HepG2 (cell line): ENCODE measurements around the gene KRT73. TPM values are rescaled to one million over a fixed set of nuclear protein-coding genes. Genes with fewer than 3 reads are reported as not detected.

ENCODE experiments used
- ATAC-seq: fragments of 200-7000 bp; cut with Tn5 transposase; 3 replicates; pipeline ENCODE4 v1.9.1; 2020; ENCODE audit warnings: mild to moderate bottlenecking, moderate library complexity
- BruUV-seq: library from RNA; stranded (reverse); fragments of 400-500 nt; replicated peaks from 2 replicates; lab custom pipeline; 2021; lab: Mats Ljungman, UMichigan
- CTCF ChIA-PET: fragments of 300-600 bp; formaldehyde crosslinking; extraction: SDS; loops from one replicate; lab custom pipeline; 2021; ENCODE audit warnings: low total read pairs, inconsistent platforms, low intra/inter-chr PET ratio; lab: Yijun Ruan, JAX
- POLR2A ChIA-PET: fragments of 350-600 bp; sonication (Branson Sonifier 250); formaldehyde crosslinking; loops from one replicate; lab custom pipeline; 2020; ENCODE audit warnings: antibody characterized with exemption, inconsistent platforms; lab: Yijun Ruan, JAX
- DNase-seq: peaks from one replicate; pipeline ENCODE4 v3.0.0-alpha.2; 2015; ENCODE audit warnings: low spot score
- FAIRE-seq: peaks from 3 replicates; lab custom pipeline; 2011; peaks lifted over from hg19 to GRCh38; lab: Jason Lieb, UNC
- H2AFZ ChIP-seq: one replicate; pipeline ENCODE4 v1.6.1; 2011; ENCODE audit warnings: low read length, inconsistent platforms
- H3K27ac ChIP-seq: fragments of 300-600 bp; 3 replicates; pipeline ENCODE4 v1.8.0; 2011; ENCODE audit warnings: mixed run types, mild to moderate bottlenecking, mixed read lengths, low read length, inconsistent platforms; ENCODE audit not compliant: insufficient read depth; ENCODE audit errors: extremely low read length
- H3K27me3 ChIP-seq, 2 experiments: fragments of 200-600 bp in 1 of 2; 2 replicates in 1 of 2; 3 replicates in 1 of 2; pipeline versions ENCODE4 v1.6.0 to v1.8.0; 2011; ENCODE audit warnings: low read length in 2 of 2, mild to moderate bottlenecking in 2 of 2, moderate library complexity in 2 of 2, inconsistent platforms in 1 of 2; ENCODE audit not compliant: insufficient read depth in 2 of 2, control insufficient read depth in 1 of 2
- H3K36me3 ChIP-seq, 2 experiments: fragments of 200-600 bp in 1 of 2; replicated peaks in 1 of 2; 2 replicates in 1 of 2; 3 replicates in 1 of 2; pipeline versions ENCODE4 v1.5.1 to v1.8.0; 2011; ENCODE audit warnings: low read length in 2 of 2, inconsistent platforms in 1 of 2; ENCODE audit not compliant: insufficient read depth in 2 of 2, control insufficient read depth in 1 of 2
- H3K4me1 ChIP-seq: 2 replicates; pipeline ENCODE4 v1.5.1; 2012; ENCODE audit warnings: low read length, inconsistent platforms; ENCODE audit not compliant: insufficient read depth
- H3K4me2 ChIP-seq: 2 replicates; pipeline ENCODE4 v1.6.0; 2011; ENCODE audit warnings: low read depth, low read length, inconsistent platforms
- H3K4me3 ChIP-seq, 3 experiments: fragments of 200-600 bp in 1 of 3; sonication (generic), shearing (Covaris generic) in 1 of 3; replicated peaks in 1 of 3; 2 replicates each; pipeline ENCODE4 v1.5.1; 2011 to 2016; ENCODE audit warnings: low read length in 3 of 3, inconsistent platforms in 2 of 3, low read depth in 2 of 3, mild to moderate bottlenecking in 2 of 3, control low read depth in 1 of 3, mixed read lengths in 1 of 3; ENCODE audit not compliant: insufficient read depth in 1 of 3
- H3K79me2 ChIP-seq: one replicate; pipeline ENCODE4 v1.6.1; 2011; ENCODE audit warnings: low read length, inconsistent platforms; ENCODE audit not compliant: insufficient read depth
- H3K9ac ChIP-seq: 2 replicates; pipeline ENCODE4 v1.6.0; 2011; ENCODE audit warnings: mild to moderate bottlenecking, low read depth, low read length, inconsistent platforms; ENCODE audit not compliant: insufficient read depth
- H3K9me3 ChIP-seq: 2 replicates; pipeline ENCODE4 v1.5.1; 2012; ENCODE audit warnings: mild to moderate bottlenecking, low read length
- H4K20me1 ChIP-seq: 2 replicates; pipeline ENCODE4 v1.6.0; 2011; ENCODE audit warnings: inconsistent platforms, mild to moderate bottlenecking, low read length, moderate library complexity; ENCODE audit not compliant: insufficient read depth
- ARNTL ChIP-seq: sonication (generic); formaldehyde crosslinking; IDR thresholded peaks from 2 replicates; pipeline ENCODE4 v1.4.0; 2020; ENCODE audit warnings: mild to moderate bottlenecking, missing genetic modification reagents
- CEBPG ChIP-seq: IDR thresholded peaks from 2 replicates; pipeline ENCODE4 v1.6.1; 2016
- ERF ChIP-seq: IDR thresholded peaks from 2 replicates; pipeline ENCODE4 v1.6.1; 2018; ENCODE audit warnings: missing biosample characterization, missing genetic modification reagents
- ETV5 ChIP-seq: IDR thresholded peaks from 2 replicates; pipeline ENCODE4 v1.6.1; 2018; ENCODE audit warnings: missing biosample characterization, missing genetic modification reagents, inconsistent platforms, borderline replicate concordance
- HNF4G ChIP-seq, 2 experiments: sonication (generic) in 1 of 2; formaldehyde crosslinking in 1 of 2; IDR thresholded peaks; 2 replicates each; pipeline versions ENCODE4 v1.4.0 to v1.6.1; 2011 to 2020; ENCODE audit warnings: borderline replicate concordance in 2 of 2, low read depth in 2 of 2, mild to moderate bottlenecking in 2 of 2, low read length in 1 of 2, missing genetic modification reagents in 1 of 2, moderate library complexity in 1 of 2
- PHF20 ChIP-seq: sonication (generic); formaldehyde crosslinking; IDR thresholded peaks from 2 replicates; pipeline ENCODE4 v1.5.0; 2020; ENCODE audit warnings: mild to moderate bottlenecking, missing genetic modification reagents
- REL ChIP-seq: sonication (generic); formaldehyde crosslinking; conservative IDR thresholded peaks from 2 replicates; pipeline ENCODE4 v1.8.0; 2022; ENCODE audit warnings: mild to moderate bottlenecking, missing genetic modification reagents, moderate library complexity
- RNF219 ChIP-seq: sonication (generic); formaldehyde crosslinking; IDR thresholded peaks from 2 replicates; pipeline ENCODE4 v1.5.0; 2020; ENCODE audit warnings: mild to moderate bottlenecking, missing genetic modification reagents
- SKIL ChIP-seq: sonication (generic); formaldehyde crosslinking; IDR thresholded peaks from 2 replicates; pipeline ENCODE4 v1.8.0; 2022; ENCODE audit warnings: missing genetic modification reagents, mild to moderate bottlenecking, moderate library complexity, borderline replicate concordance
- STAT5B ChIP-seq: sonication (generic); formaldehyde crosslinking; IDR thresholded peaks from 2 replicates; pipeline ENCODE4 v1.4.0; 2020; ENCODE audit warnings: missing genetic modification reagents
- ZC3H13 ChIP-seq: sonication (generic); formaldehyde crosslinking; IDR thresholded peaks from 2 replicates; pipeline ENCODE4 v1.8.1; 2023; ENCODE audit warnings: mild to moderate bottlenecking, missing genetic modification reagents, moderate library complexity
- ZNF251 ChIP-seq: sonication (generic); formaldehyde crosslinking; IDR thresholded peaks from 2 replicates; pipeline ENCODE4 v1.9.0; 2021; ENCODE audit warnings: mild to moderate bottlenecking, missing genetic modification reagents
- ZNF605 ChIP-seq: sonication (generic); formaldehyde crosslinking; IDR thresholded peaks from 2 replicates; pipeline ENCODE4 v1.8.0; 2022; ENCODE audit warnings: mild to moderate bottlenecking, missing genetic modification reagents
- ZNF614 ChIP-seq: IDR thresholded peaks from 2 replicates; pipeline ENCODE4 v1.6.1; 2018; ENCODE audit warnings: missing biosample characterization, missing genetic modification reagents, inconsistent platforms, borderline replicate concordance
- ZNF644 ChIP-seq: IDR thresholded peaks from 2 replicates; pipeline ENCODE4 v1.6.1; 2016; ENCODE audit warnings: low read depth
- ZNF75D ChIP-seq: sonication (generic); formaldehyde crosslinking; IDR thresholded peaks from 2 replicates; pipeline ENCODE4 v1.8.1; 2023; ENCODE audit warnings: missing genetic modification reagents, mild to moderate bottlenecking, borderline replicate concordance
- WGBS: methylation state at CpG from one replicate; pipeline ENCODE4 v1.1.6; 2017; ENCODE audit warnings: low lambda C conversion rate; 5-methylcytosine and 5-hydroxymethylcytosine counted together
- in situ Hi-C: cut with HindIII; loops from 2 replicates; pipeline ENCODE4 v1.10.0; 2017; ENCODE audit warnings: low pct_unique_long_range_greater_than_20kb; ENCODE audit not compliant: extremely low pct_ligation_motif_present
- intact Hi-C: fragments of 100-400 bp; cut with micrococcal nuclease; formaldehyde crosslinking; loops from one replicate; pipeline ENCODE4 v1.10.0; 2022; ENCODE audit not compliant: unreplicated experiment
- polyA plus RNA-seq, 8 experiments: library from polyadenylated mRNA; depleted of rRNA in 3 of 8; stranded (reverse) in 7 of 8; unstranded in 1 of 8; fragments of >200 nt; fragmentation: Illumina TruSeq in 4 of 8; extraction: Trizol in 4 of 8; gene quantifications; 2 replicates each; pipeline versions ENCODE4 v1.2.1 to v1.2.3, GENCODE V29; 2011 to 2016; ENCODE audit warnings: low read depth in 4 of 8, missing spikeins in 1 of 8, mixed read lengths in 1 of 8; ENCODE audit not compliant: insufficient read depth in 1 of 8
- total RNA-seq, 5 experiments: library from RNA; depleted of rRNA; stranded (reverse); fragments of >200 nt; fragmentation: Illumina TruSeq; extraction: Trizol; gene quantifications; 2 replicates each; pipeline ENCODE4 v1.2.3, GENCODE V29; 2016; ENCODE audit warnings: low read depth in 1 of 5

Gene KRT73
- total and polyA plus RNA-seq, 2 of the 13 experiments (the other 11 are each of a cell fraction or from before 2014, with no cell fraction given): not detected

GRCh38 chr12:52580496-52580895, 37.9 kb downstream of the KRT73 start (continued):
- TF ChIP-seq HNF4G (IDR thresholded peaks at IDR 0.05; ENCODE audit: borderline replicate concordance, low read depth, low read length) (no peak), HNF4G (CRISPR knock-in tag; IDR thresholded peaks at IDR 0.05; ENCODE audit: borderline replicate concordance, low read depth) (no peak)

- no peak overlapping the region for H3K4me2 ChIP-seq
- ATAC-seq (no peak), DNase-seq (no peak), FAIRE-seq (no peak)
- CTCF ChIA-PET: no interaction called here
- no peaks in the 10 kb centered on the region for H4K20me1 ChIP-seq
- H3K27ac ChIP-seq: no peak overlapping the region
- in situ Hi-C loops (loop anchor here (5.0 to 10.0 kb wide), 2 partner anchors 288 to 405 kb away; no protein-coding TSS in a partner anchor), intact Hi-C loops (no loop called here)
- H2AFZ ChIP-seq: no peak overlapping the region
- H3K27me3 ChIP-seq: peaks cover 2 to 55% of the 10 kb centered on the region in 2 experiments; a peak in 2 of 5 replicates
- H3K4me1 ChIP-seq: no peaks in the 10 kb centered on the region
- H3K36me3 ChIP-seq: no peaks in the 10 kb centered on the region
- no peaks in the 10 kb centered on the region for H3K79me2 ChIP-seq
- no peak overlapping the region for H3K9ac ChIP-seq
- WGBS: 3% methylated on average over 8 of the region's 10 CpGs
- H3K9me3 ChIP-seq: no peaks in the 10 kb centered on the region
- H3K4me3 ChIP-seq: no peak overlapping the region
- TF ChIP-seq REL (CRISPR knock-in tag) (no peak), RNF219 (no peak), ZNF614 (CRISPR knock-in tag) (no peak), ZNF75D (no peak), ZC3H13 (no peak), PHF20 (CRISPR knock-in tag) (no peak), ARNTL (CRISPR knock-in tag) (no peak), ETV5 (CRISPR knock-in tag) (no peak), ERF (no peak), ZNF251 (CRISPR knock-in tag) (no peak), ZNF605 (CRISPR knock-in tag) (no peak), STAT5B (CRISPR knock-in tag) (no peak), SKIL (CRISPR knock-in tag) (no peak), ZNF644 (CRISPR knock-in tag) (no peak), CEBPG (CRISPR knock-in tag) (no peak)
- no TSS peak for BruUV-seq
- POLR2A ChIA-PET: no interaction called here
These were observed 38.6 kb downstream of the KRT73 start for GRCh38 chr12:52579468-52580465.
